GM21360 (cell line): Measurements from ENCODE around the gene HDC.

Source experiments
- ATAC-seq: cut with Tn5 transposase; IDR thresholded peaks from one replicate; pipeline ENCODE4 v1.9.1; 2021; ENCODE audit warnings: mild to moderate bottlenecking, moderate library complexity; ENCODE audit not compliant: unreplicated experiment

HDC gene

GRCh38 chr15:50227076-50227475 is 38.5 kb downstream of the HDC start:
- ATAC-seq, result no peak

GRCh38 chr15:50225938-50226337 is 39.6 kb downstream of the HDC start:
- no peak for ATAC-seq

GRCh38 chr15:50225057-50225456 is 40.5 kb downstream of the HDC start:
- ATAC-seq, result no peak

GRCh38 chr15:50224606-50225005 is 40.9 kb downstream of the HDC start:
- ATAC-seq, result no peak

- ATAC-seq, result no peak
These were observed 43.3 kb downstream of the HDC start for GRCh38 chr15:50222181-50222580.

GRCh38 chr15:50219820-50220219 is 45.7 kb downstream of the HDC start:
- ATAC-seq, result no peak

- no peak for ATAC-seq
These were observed 46.8 kb downstream of the HDC start for GRCh38 chr15:50218691-50219090.

GRCh38 chr15:50218291-50218690 is 47.2 kb downstream of the HDC start:
- no peak for ATAC-seq

GRCh38 chr15:50210462-50211157 is 54.9 kb downstream of the HDC start:
- no peak for ATAC-seq

GRCh38 chr15:50209809-50210208 is 55.7 kb downstream of the HDC start:
- no peak for ATAC-seq

GRCh38 chr15:50206020-50206419 is 59.5 kb downstream of the HDC start:
- no peak for ATAC-seq

- no peak for ATAC-seq
These were observed 63.5 kb downstream of the HDC start for GRCh38 chr15:50202003-50202402.

- ATAC-seq, result no peak
These were observed 72.5 kb downstream of the HDC start for GRCh38 chr15:50192926-50193620.

- ATAC-seq, result no peak
These were observed 73.4 kb downstream of the HDC start for GRCh38 chr15:50192164-50192563.
